Measurements from ENCODE around the gene ZNF30.

ZNF30 gene

DNA sequence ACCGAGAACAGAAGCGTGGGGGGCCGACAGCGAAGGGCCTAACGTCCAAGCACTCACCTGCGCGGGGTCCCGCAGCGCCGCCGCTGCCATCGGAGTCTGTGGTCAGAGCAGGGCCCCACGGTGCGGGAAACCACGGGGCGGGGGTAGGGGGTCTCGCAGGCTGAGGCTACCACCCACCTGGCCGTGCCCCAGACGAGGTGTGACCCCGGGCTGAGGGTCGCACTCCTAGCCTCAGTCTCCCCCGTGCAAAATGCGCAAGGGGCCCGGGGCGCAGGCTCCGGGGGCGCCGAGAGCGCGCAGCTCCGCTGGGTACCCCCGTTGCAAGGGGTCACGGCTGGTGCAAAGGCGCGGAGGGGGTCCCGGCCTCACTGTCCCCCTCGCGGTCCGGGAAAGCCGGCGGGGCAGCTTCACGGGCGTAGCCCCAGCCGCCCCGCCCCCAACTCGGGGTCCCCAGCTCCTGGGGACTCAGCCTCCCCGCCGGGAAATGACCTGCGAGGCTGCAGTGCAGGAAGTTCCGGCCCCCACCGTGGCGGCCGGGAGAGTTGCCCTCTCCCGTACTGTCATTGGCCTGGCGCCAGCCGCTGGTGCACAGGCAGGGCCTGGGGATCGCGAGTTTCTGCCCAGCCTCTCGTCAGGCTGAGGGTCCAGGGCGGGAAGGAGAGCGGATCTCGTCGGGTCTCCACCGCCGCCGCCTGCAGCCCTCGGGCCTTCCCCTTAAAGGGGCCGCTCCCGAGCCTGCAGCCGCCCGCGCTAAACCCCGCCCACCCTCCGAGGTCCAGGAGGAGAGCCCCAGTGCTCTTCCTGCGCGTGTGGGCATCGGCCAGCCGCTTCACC is 37.1 kb downstream of the ZNF30 start, which contains the start of gene ZNF792 (continued):
- TF ChIP-seq, protein P1, sequence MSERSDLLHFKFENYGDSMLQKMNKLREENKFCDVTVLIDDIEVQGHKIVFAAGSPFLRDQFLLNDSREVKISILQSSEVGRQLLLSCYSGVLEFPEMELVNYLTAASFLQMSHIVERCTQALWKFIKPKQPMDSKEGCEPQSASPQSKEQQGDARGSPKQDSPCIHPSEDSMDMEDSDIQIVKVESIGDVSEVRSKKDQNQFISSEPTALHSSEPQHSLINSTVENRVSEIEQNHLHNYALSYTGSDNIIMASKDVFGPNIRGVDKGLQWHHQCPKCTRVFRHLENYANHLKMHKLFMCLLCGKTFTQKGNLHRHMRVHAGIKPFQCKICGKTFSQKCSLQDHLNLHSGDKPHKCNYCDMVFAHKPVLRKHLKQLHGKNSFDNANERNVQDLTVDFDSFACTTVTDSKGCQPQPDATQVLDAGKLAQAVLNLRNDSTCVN (tag by site-specific recombination; optimal IDR thresholded peaks at IDR 0.05), result peak; percentile 77
- TF ChIP-seq ZNF121 (tag by site-specific recombination; IDR thresholded peaks at IDR 0.05) (no peak), ZSCAN18 (tag by site-specific recombination; IDR thresholded peaks at IDR 0.05) (no peak), ZBTB21 (tag by site-specific recombination; IDR thresholded peaks at IDR 0.05) (peak; percentile 55; the same call in 1 of the 2 replicates), ZNF707 (tag by site-specific recombination; IDR thresholded peaks at IDR 0.05) (peak; percentile 12; the same call in 1 of the 2 replicates), KLF9 (tag by site-specific recombination; IDR thresholded peaks at IDR 0.05; ENCODE audit: low read depth) (peak; percentile 86), ZBTB10 (tag by site-specific recombination; IDR thresholded peaks at IDR 0.05) (peak; percentile 94), ZNF701 (tag by site-specific recombination; IDR thresholded peaks at IDR 0.05) (no peak), ZNF391 (tag by site-specific recombination; IDR thresholded peaks at IDR 0.05; ENCODE audit: borderline replicate concordance, low read depth) (peak; percentile 70; the same call in 1 of the 2 replicates), MYNN (tag by site-specific recombination; IDR thresholded peaks at IDR 0.05; ENCODE audit: borderline replicate concordance) (no peak), ZNF311 (tag by site-specific recombination; IDR thresholded peaks at IDR 0.05; ENCODE audit: borderline replicate concordance) (no peak), ZNF629 (tag by site-specific recombination; IDR thresholded peaks at IDR 0.05) (peak; percentile 68), ZNF777 (tag by site-specific recombination; IDR thresholded peaks at IDR 0.05; ENCODE audit: borderline replicate concordance) (peak; percentile 89; the same call in 1 of the 2 replicates), HOXA7 (CRISPR knock-in tag; IDR thresholded peaks at IDR 0.05; ENCODE audit: borderline replicate concordance) (no peak), ZNF112 (tag by site-specific recombination; IDR thresholded peaks at IDR 0.05) (no peak), ZNF449 (tag by site-specific recombination; IDR thresholded peaks at IDR 0.05) (no peak), ZBTB48 (tag by site-specific recombination; IDR thresholded peaks at IDR 0.05) (peak; percentile 91), ZNF48 (tag by site-specific recombination; IDR thresholded peaks at IDR 0.05) (no peak), ZSCAN5A (tag by site-specific recombination; IDR thresholded peaks at IDR 0.05) (no peak; the same call in 1 of the 2 replicates), ZNF202 (tag by site-specific recombination; IDR thresholded peaks at IDR 0.05; ENCODE audit: borderline replicate concordance) (no peak), ZNF114 (tag by site-specific recombination; IDR thresholded peaks at IDR 0.05) (no peak), ZNF133 (tag by site-specific recombination; IDR thresholded peaks at IDR 0.05) (0 out of 2 replicates have a peak, but pooled peaks have one; percentile 6), KLF10 (tag by site-specific recombination; IDR thresholded peaks at IDR 0.05) (peak; percentile 12; the same call in 1 of the 2 replicates)
- TF ChIP-seq, protein P2, sequence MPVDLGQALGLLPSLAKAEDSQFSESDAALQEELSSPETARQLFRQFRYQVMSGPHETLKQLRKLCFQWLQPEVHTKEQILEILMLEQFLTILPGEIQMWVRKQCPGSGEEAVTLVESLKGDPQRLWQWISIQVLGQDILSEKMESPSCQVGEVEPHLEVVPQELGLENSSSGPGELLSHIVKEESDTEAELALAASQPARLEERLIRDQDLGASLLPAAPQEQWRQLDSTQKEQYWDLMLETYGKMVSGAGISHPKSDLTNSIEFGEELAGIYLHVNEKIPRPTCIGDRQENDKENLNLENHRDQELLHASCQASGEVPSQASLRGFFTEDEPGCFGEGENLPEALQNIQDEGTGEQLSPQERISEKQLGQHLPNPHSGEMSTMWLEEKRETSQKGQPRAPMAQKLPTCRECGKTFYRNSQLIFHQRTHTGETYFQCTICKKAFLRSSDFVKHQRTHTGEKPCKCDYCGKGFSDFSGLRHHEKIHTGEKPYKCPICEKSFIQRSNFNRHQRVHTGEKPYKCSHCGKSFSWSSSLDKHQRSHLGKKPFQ (tag by site-specific recombination; IDR thresholded peaks at IDR 0.05), result no peak; the same call in 1 of the 2 replicates
- TF ChIP-seq, protein P3, sequence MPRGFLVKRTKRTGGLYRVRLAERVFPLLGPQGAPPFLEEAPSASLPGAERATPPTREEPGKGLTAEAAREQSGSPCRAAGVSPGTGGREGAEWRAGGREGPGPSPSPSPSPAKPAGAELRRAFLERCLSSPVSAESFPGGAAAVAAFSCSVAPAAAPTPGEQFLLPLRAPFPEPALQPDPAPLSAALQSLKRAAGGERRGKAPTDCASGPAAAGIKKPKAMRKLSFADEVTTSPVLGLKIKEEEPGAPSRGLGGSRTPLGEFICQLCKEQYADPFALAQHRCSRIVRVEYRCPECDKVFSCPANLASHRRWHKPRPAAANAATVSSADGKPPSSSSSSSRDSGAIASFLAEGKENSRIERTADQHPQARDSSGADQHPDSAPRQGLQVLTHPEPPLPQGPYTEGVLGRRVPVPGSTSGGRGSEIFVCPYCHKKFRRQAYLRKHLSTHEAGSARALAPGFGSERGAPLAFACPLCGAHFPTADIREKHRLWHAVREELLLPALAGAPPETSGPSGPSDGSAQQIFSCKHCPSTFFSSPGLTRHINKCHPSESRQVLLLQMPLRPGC (tag by site-specific recombination; IDR thresholded peaks at IDR 0.05), result 0 out of 2 replicates have a peak, but pooled peaks have one; percentile 30
